HG02884 (cell line): ENCODE measurements around the gene PXMP4.

ENCODE experiments used
- ATAC-seq: cut with Tn5 transposase; IDR thresholded peaks from one replicate; pipeline ENCODE4 v1.9.1; 2021; ENCODE audit warnings: mild to moderate bottlenecking, moderate library complexity; ENCODE audit not compliant: unreplicated experiment

The PXMP4 gene

GRCh38 chr20:33656783-33657703, 63.1 kb downstream of the PXMP4 start:
- ATAC-seq: no peak

DNA sequence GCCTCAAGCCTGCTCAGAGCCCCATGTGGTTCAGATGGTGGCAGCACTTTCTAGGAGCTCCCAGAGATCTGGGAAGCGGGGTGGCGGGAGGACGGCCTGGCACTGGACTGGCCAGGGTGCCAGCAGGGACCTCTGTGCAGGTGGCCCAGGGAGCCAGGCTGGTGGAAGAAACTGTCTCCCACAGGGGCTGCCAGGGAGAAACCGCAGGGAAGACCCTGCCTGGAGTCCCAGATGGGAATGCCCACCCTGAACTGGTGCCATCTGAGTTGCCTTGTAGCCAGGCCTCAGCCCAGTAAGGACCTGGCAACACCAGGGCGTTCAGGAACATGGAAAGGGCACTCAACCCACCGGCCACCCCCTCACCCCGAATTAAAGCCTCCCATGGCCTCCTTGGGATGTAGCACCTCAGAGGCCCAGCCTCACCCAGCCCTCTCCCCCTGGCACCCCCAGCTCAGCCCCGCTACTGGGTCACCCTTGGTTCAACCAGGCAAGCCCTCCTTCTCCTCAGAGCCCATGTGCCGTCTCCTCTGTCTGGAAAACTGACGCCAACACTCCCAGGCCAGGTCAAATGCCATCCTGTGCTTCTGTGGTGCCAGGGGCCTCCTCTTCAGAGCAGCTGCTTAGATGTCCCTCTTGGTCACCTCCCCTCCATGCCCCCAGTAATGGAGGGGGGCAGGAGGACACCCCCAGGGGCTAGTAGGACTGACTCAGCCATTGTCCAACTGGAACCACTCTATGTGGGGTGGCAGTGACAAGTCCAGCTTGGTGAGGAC, 63.9 kb downstream of the PXMP4 start:
- no peak for ATAC-seq

DNA sequence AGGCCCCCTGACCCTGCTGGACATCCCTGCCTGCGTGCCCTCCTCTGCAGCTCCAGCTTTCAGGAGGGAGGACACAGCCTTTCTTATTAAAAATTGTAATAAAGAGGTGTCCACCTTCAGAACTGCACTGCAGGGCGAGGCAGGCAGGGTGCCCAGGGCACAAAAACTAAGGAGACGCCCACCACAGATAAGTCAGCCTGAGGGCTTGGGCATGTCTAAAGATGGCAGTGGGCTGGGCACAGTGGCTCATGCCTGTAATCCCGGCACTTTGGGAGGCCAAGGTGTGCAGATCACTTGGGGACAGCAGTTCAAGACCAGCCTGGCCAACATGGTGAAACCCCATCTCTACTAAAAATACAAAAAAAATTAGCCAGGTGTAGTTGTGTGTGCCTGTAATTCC, 64.9 kb downstream of the PXMP4 start:
- ATAC-seq: no peak

GRCh38 chr20:33654680-33655161, 65.4 kb downstream of the PXMP4 start:
- ATAC-seq: no peak

- ATAC-seq: no peak
Measured at GRCh38 chr20:33653900-33654596, 66.1 kb downstream of the PXMP4 start.

DNA sequence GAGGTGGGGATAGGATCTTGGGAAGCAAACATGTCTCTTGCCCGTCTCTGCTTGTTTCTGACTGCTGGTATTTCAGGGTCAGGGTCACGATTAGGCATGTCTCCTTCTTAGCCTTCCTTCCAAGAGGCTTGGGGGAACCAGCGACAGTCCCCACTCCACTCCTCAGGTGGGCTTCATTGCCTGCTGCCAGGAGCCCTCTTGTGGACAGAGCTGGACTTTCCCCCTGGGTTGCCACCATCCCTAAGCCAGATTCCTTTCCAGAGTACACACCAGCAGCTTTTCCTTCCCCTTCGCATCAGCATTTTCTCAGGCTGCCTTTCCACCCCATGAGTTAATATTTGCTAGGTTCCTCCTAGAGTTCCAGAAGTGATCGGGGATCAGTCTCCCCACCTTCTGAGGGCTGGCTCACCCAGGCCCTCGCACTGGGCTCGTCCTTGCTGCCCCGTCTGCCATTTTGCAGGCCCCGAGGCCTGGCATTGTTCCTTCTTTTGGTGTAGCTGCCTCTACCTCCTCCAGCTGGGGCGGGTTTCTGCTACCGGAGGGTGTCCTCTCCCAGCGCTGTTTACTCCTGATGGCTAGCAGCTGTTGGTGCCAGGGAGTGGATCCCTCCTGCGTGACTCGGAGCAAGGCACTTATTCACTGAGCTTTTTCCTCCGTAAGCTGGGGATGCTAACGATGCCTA, 66.8 kb downstream of the PXMP4 start:
- ATAC-seq: no peak
